22Rv1 (cell line): ENCODE measurements around the gene IFNW1.
A peak's percentile ranks its signal among the peaks of the same experiment; 100 is the strongest.

Experiments
- H3K27ac ChIP-seq: fragments of 450-650 bp; 2 replicates; pipeline ENCODE4 v1.5.1; 2017
- CTCF ChIP-seq: fragments of 450-650 bp; IDR thresholded peaks from 2 replicates; pipeline ENCODE4 v1.5.1; 2017; ENCODE audit warnings: mild to moderate bottlenecking
- ZFX ChIP-seq: fragments of 450-650 bp; IDR thresholded peaks from 2 replicates; pipeline ENCODE4 v1.6.1; 2017; ENCODE audit warnings: antibody characterized with exemption, borderline replicate concordance

IFNW1 gene

GRCh38 chr9:21121595-21122251, 19.9 kb downstream of the IFNW1 start:
- no peak overlapping the region for H3K27ac ChIP-seq
- TF ChIP-seq CTCF (no peak), ZFX (no peak)

GRCh38 chr9:21121079-21121478, 20.6 kb downstream of the IFNW1 start:
- TF ChIP-seq CTCF: no peak
- no peak for TF ChIP-seq ZFX
- no peak overlapping the region for H3K27ac ChIP-seq

- no peak overlapping the region for H3K27ac ChIP-seq
- TF ChIP-seq CTCF: no peak
- TF ChIP-seq ZFX: no peak
Measured at GRCh38 chr9:21119093-21119770, 22.4 kb downstream of the IFNW1 start.

- H3K27ac ChIP-seq: no peak overlapping the region
- TF ChIP-seq CTCF: no peak
- TF ChIP-seq ZFX: no peak
Measured at GRCh38 chr9:21114311-21114710, 27.3 kb downstream of the IFNW1 start.

- TF ChIP-seq ZFX (no peak), CTCF (peak; percentile 85)
- H3K27ac ChIP-seq: no peak overlapping the region
Measured at GRCh38 chr9:21110708-21111576, 30.7 kb downstream of the IFNW1 start.

GRCh38 chr9:21104787-21105186, 36.8 kb downstream of the IFNW1 start:
- no peak for TF ChIP-seq ZFX
- TF ChIP-seq CTCF: no peak

More at GRCh38 chr9:21104787-21105186, 36.8 kb downstream of the IFNW1 start:
- no peak overlapping the region for H3K27ac ChIP-seq
